ENCODE measurements around the gene EPS8.

The EPS8 gene

DNA sequence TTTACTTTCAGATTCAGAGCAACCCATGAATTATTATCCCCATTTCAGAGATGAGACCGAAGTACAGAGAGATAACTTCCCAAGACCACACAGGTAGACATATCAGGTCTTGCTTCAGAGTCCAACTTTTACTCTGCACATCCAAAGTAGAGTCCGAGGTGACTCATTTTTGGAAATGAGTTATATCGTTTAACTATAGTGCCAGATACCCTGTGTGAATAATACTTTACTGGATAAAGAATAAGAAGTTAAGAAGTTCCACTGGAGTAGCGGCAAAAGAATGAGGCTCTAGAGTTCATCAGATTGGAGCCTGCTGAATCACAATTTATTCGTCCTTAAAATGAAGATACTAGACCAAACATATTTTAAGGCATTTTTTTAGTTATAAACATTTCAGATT lies 124.7 kb downstream of the EPS8 start:
- no peak overlapping the region for H4K8ac ChIP-seq (ENCODE audit: low read length)
- no peaks in the 10 kb centered on the region for H3K9me3 ChIP-seq (ENCODE audit: control insufficient read depth, low read length)
- H3K4ac ChIP-seq (ENCODE audit: low read depth in 1 of 2, low read length in 2 of 2) = no peak overlapping the region
- peaks cover 5% of the 10 kb centered on the region for H3K79me1 ChIP-seq (replicated peaks; ENCODE audit: low read length, poor library complexity, severe bottlenecking)
- H3K4me3 ChIP-seq (ENCODE audit: insufficient read depth in 1 of 2, low read depth in 1 of 2, low read length in 2 of 2) = no peak overlapping the region
- H2AFZ ChIP-seq (ENCODE audit: low read depth, low read length) = no peak overlapping the region
- no peak overlapping the region for H4K91ac ChIP-seq (ENCODE audit: low read length)
- WGBS = 95% methylated on average over 3 of the region's 5 CpGs
- no peak overlapping the region for H2AK5ac ChIP-seq (ENCODE audit: low read length, severe bottlenecking)
- H2BK5ac ChIP-seq (ENCODE audit: low read depth, low read length, poor library complexity, severe bottlenecking) = no peak overlapping the region
- peaks cover 6 to 55% of the 10 kb centered on the region in 2 experiments for H3K36me3 ChIP-seq (ENCODE audit: control insufficient read depth in 1 of 2, insufficient read depth in 2 of 2, low read depth in 1 of 2, low read length in 2 of 2)
- H3K18ac ChIP-seq (ENCODE audit: low read depth in 1 of 2, low read length in 2 of 2) = no peak overlapping the region
- H3K27ac ChIP-seq (ENCODE audit: low read length, poor library complexity, severe bottlenecking) = no peak overlapping the region
- no peak overlapping the region for H3K23ac ChIP-seq (ENCODE audit: low read length in 2 of 2)
- no peak overlapping the region for H3K9ac ChIP-seq (ENCODE audit: low read length)
- no peak overlapping the region for H2BK120ac ChIP-seq (ENCODE audit: low read depth, low read length)
- H2BK12ac ChIP-seq (ENCODE audit: low read length in 2 of 2) = no peak overlapping the region
- DNase-seq = no peak
- no peak overlapping the region for H3K4me2 ChIP-seq (ENCODE audit: low read length, poor library complexity, severe bottlenecking)
- H3K14ac ChIP-seq (ENCODE audit: low read length in 2 of 2) = no peak overlapping the region
- H3K27me3 ChIP-seq (ENCODE audit: control insufficient read depth in 1 of 2, insufficient read depth in 1 of 2, low read length in 2 of 2) = no peaks in the 10 kb centered on the region
- H2BK15ac ChIP-seq (ENCODE audit: low read depth, poor library complexity, severe bottlenecking) = no peak overlapping the region
- no peaks in the 10 kb centered on the region for H3K4me1 ChIP-seq (ENCODE audit: control insufficient read depth, insufficient read depth, low read depth, low read length)

- Histone ChIP-seq H2BK120ac (ENCODE audit: low read depth, low read length) (no peak overlapping the region), H4K91ac (ENCODE audit: low read length) (no peak overlapping the region), H3K4me3 (ENCODE audit: insufficient read depth in 1 of 2, low read depth in 1 of 2, low read length in 2 of 2) (no peak overlapping the region), H3K9ac (ENCODE audit: low read length) (peak overlapping the region; percentile 69), H3K4me1 (ENCODE audit: control insufficient read depth, insufficient read depth, low read depth, low read length) (no peaks in the 10 kb centered on the region), H3K4me2 (ENCODE audit: low read length, poor library complexity, severe bottlenecking) (no peak overlapping the region), H3K27ac (ENCODE audit: low read length, poor library complexity, severe bottlenecking) (peak overlapping the region; percentile 56), H4K8ac (ENCODE audit: low read length) (no peak overlapping the region), H3K36me3 (ENCODE audit: control insufficient read depth in 1 of 2, insufficient read depth in 2 of 2, low read depth in 1 of 2, low read length in 2 of 2) (peaks cover 6 to 59% of the 10 kb centered on the region in 2 experiments), H3K18ac (ENCODE audit: low read depth in 1 of 2, low read length in 2 of 2) (peak overlapping the region in 1 of 2 experiments; percentile 3), H3K14ac (ENCODE audit: low read length in 2 of 2) (no peak overlapping the region), H3K9me3 (ENCODE audit: control insufficient read depth, low read length) (no peaks in the 10 kb centered on the region), H3K27me3 (ENCODE audit: control insufficient read depth in 1 of 2, insufficient read depth in 1 of 2, low read length in 2 of 2) (no peaks in the 10 kb centered on the region), H3K23ac (ENCODE audit: low read length in 2 of 2) (no peak overlapping the region), H2AK5ac (ENCODE audit: low read length, severe bottlenecking) (peak overlapping the region; percentile 68), H2BK5ac (ENCODE audit: low read depth, low read length, poor library complexity, severe bottlenecking) (no peak overlapping the region), H2BK15ac (ENCODE audit: low read depth, poor library complexity, severe bottlenecking) (no peak overlapping the region), H3K4ac (ENCODE audit: low read depth in 1 of 2, low read length in 2 of 2) (peak overlapping the region in 1 of 2 experiments; percentile 49), H2BK12ac (ENCODE audit: low read length in 2 of 2) (no peak overlapping the region), H3K79me1 (replicated peaks; ENCODE audit: low read length, poor library complexity, severe bottlenecking) (peaks cover 2% of the 10 kb centered on the region), H2AFZ (ENCODE audit: low read depth, low read length) (no peak overlapping the region)
- WGBS = 94% methylated on average over 3 of the region's 5 CpGs
- peak; percentile 22 for DNase-seq
Measured at GRCh38 chr12:15662983-15663659, 126.1 kb downstream of the EPS8 start.

DNA sequence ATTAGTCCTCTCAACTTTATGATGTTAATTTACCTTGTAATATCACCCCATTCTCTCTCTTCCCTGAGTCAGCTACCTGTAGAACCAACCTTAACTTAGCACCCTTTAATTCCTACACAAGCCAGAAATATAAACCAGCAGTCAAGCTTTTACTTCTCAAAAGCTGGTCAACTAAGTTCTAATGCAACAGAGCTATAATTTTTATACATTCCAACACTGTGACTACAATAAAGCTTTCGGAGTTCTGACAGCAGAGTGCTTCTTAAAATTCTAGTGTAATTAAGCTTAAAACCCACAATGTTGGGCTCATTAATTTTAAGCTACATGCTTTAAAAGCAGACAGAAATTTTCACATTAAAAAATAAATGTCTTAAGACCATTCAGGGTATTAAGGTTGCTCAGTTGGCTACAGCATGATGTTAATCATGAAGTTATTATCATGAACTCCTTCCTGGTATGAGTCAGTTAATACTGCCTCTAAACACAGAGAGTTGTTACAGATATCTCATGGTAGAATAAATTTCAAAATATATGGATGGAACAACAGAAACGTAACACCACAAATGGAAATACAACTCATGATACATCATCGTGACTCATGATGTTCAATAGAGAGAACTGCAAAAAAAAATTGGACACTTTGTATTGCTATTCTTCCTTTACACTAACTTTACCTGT lies 126.7 kb downstream of the EPS8 start:
- H2BK120ac ChIP-seq (ENCODE audit: low read depth, low read length) = no peak overlapping the region
- peak overlapping the region; percentile 74 for H3K9ac ChIP-seq (ENCODE audit: low read length)
- 40% methylated on average over 3 of the region's 3 CpGs for WGBS
- no peak overlapping the region for H3K23ac ChIP-seq (ENCODE audit: low read length in 2 of 2)
- no peak overlapping the region for H3K14ac ChIP-seq (ENCODE audit: low read length in 2 of 2)
- H3K4me3 ChIP-seq (ENCODE audit: insufficient read depth in 1 of 2, low read depth in 1 of 2, low read length in 2 of 2) = peak overlapping the region in 1 of 2 experiments; percentile 6
- no peak overlapping the region for H3K18ac ChIP-seq (ENCODE audit: low read depth in 1 of 2, low read length in 2 of 2)
- no peak overlapping the region for H2BK5ac ChIP-seq (ENCODE audit: low read depth, low read length, poor library complexity, severe bottlenecking)
- H3K4ac ChIP-seq (ENCODE audit: low read depth in 1 of 2, low read length in 2 of 2) = no peak overlapping the region
- H2AFZ ChIP-seq (ENCODE audit: low read depth, low read length) = no peak overlapping the region
- H3K4me2 ChIP-seq (ENCODE audit: low read length, poor library complexity, severe bottlenecking) = no peak overlapping the region
- no peaks in the 10 kb centered on the region for H3K27me3 ChIP-seq (ENCODE audit: control insufficient read depth in 1 of 2, insufficient read depth in 1 of 2, low read length in 2 of 2)
- no peak overlapping the region for H2AK5ac ChIP-seq (ENCODE audit: low read length, severe bottlenecking)
- H4K91ac ChIP-seq (ENCODE audit: low read length) = no peak overlapping the region
- H3K27ac ChIP-seq (ENCODE audit: low read length, poor library complexity, severe bottlenecking) = peak overlapping the region; percentile 34
- H3K4me1 ChIP-seq (ENCODE audit: control insufficient read depth, insufficient read depth, low read depth, low read length) = no peaks in the 10 kb centered on the region
- no peak overlapping the region for H2BK12ac ChIP-seq (ENCODE audit: low read length in 2 of 2)
- H3K9me3 ChIP-seq (ENCODE audit: control insufficient read depth, low read length) = no peaks in the 10 kb centered on the region
- no peak overlapping the region for H2BK15ac ChIP-seq (ENCODE audit: low read depth, poor library complexity, severe bottlenecking)
- H4K8ac ChIP-seq (ENCODE audit: low read length) = no peak overlapping the region
- peaks cover 6 to 66% of the 10 kb centered on the region in 2 experiments for H3K36me3 ChIP-seq (ENCODE audit: control insufficient read depth in 1 of 2, insufficient read depth in 2 of 2, low read depth in 1 of 2, low read length in 2 of 2)
- peak; percentile 90 for DNase-seq
- peaks cover 2% of the 10 kb centered on the region for H3K79me1 ChIP-seq (replicated peaks; ENCODE audit: low read length, poor library complexity, severe bottlenecking)

DNA sequence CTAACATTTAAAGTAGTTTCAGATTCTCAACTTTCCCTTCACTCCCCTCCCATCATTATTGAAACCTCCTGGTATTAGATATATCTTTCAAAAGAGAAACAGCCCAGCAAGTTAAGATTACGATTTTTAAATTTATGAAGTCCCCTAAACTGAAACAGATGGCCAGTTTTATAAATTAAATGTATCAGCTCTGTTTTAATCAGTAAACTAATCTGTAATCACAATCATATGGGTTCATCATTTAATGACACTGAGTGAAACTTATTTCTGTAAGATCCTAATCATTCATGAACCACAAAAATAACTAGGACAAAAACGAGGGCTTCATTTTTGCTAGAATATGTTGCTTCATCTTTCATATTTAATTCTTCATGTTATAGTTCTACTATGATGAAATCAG lies 137.8 kb downstream of the EPS8 start:
- Histone ChIP-seq H3K4me1 (ENCODE audit: control insufficient read depth, insufficient read depth, low read depth, low read length) (peaks cover 1% of the 10 kb centered on the region), H3K4ac (ENCODE audit: low read depth in 1 of 2, low read length in 2 of 2) (no peak overlapping the region), H3K14ac (ENCODE audit: low read length in 2 of 2) (no peak overlapping the region), H2BK12ac (ENCODE audit: low read length in 2 of 2) (no peak overlapping the region), H2BK5ac (ENCODE audit: low read depth, low read length, poor library complexity, severe bottlenecking) (no peak overlapping the region), H3K4me3 (ENCODE audit: insufficient read depth in 1 of 2, low read depth in 1 of 2, low read length in 2 of 2) (peak overlapping the region in 1 of 2 experiments; percentile 2), H2AK5ac (ENCODE audit: low read length, severe bottlenecking) (no peak overlapping the region), H3K36me3 (ENCODE audit: control insufficient read depth in 1 of 2, insufficient read depth in 2 of 2, low read depth in 1 of 2, low read length in 2 of 2) (peaks cover 13 to 87% of the 10 kb centered on the region in 2 experiments), H4K8ac (ENCODE audit: low read length) (no peak overlapping the region), H2BK15ac (ENCODE audit: low read depth, poor library complexity, severe bottlenecking) (no peak overlapping the region), H2AFZ (ENCODE audit: low read depth, low read length) (no peak overlapping the region), H2BK120ac (ENCODE audit: low read depth, low read length) (no peak overlapping the region), H3K27ac (ENCODE audit: low read length, poor library complexity, severe bottlenecking) (no peak overlapping the region), H3K9ac (ENCODE audit: low read length) (peak overlapping the region; percentile 44), H4K91ac (ENCODE audit: low read length) (no peak overlapping the region), H3K4me2 (ENCODE audit: low read length, poor library complexity, severe bottlenecking) (no peak overlapping the region), H3K9me3 (ENCODE audit: control insufficient read depth, low read length) (no peaks in the 10 kb centered on the region), H3K23ac (ENCODE audit: low read length in 2 of 2) (no peak overlapping the region), H3K18ac (ENCODE audit: low read depth in 1 of 2, low read length in 2 of 2) (no peak overlapping the region), H3K79me1 (replicated peaks; ENCODE audit: low read length, poor library complexity, severe bottlenecking) (peaks cover 16% of the 10 kb centered on the region), H3K27me3 (ENCODE audit: control insufficient read depth in 1 of 2, insufficient read depth in 1 of 2, low read length in 2 of 2) (no peaks in the 10 kb centered on the region)
- no CpG with 5 or more reads among the region's 2 CpGs for WGBS
- DNase-seq = no peak

Measured in mesenchymal stem cell (in vitro differentiated cells and primary cell).